Measurements from ENCODE around the gene ANKDD1A. TPM values are rescaled to one million over a fixed set of nuclear protein-coding genes. Genes with fewer than 3 reads are reported as not detected.

Gene ANKDD1A
- total RNA-seq, 1 experiment from 2014 or later: 6.1 TPM

DNA sequence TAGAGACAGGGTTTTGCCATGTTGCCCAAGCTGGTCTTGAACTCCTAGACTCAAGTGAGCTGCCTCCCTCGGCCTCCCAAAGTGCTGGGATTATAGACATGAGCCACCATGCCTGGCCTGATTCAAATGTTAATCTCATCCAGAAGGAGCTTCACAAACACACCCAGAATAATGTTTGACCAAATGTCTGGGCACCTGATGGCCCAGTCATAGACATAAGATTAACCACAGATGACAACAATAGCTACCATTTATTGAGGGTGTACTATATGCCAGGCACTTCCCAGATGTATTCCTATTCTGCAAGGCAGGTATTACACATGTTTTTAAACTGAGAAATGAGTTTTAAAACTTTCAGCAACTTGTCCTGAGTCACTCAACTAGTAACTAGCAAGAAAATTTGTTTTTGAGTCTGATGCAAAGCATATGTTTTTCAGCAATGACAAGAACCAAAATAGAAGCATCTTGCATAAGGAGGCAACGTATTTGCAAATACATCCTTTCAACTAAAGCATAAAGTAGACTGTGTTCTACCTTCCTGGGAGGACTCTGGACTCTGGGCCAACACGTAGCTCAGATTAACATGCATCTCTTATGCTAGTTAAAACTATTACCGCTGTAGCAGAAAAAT lies 86.2 kb downstream of the ANKDD1A start:
- no peak overlapping the region for H3K4me3 Mint-ChIP-seq
- H3K9me3 Mint-ChIP-seq: no peaks in the 10 kb centered on the region
- no peak overlapping the region for H3K27ac Mint-ChIP-seq
- H3K36me3 Mint-ChIP-seq: peaks cover 3% of the 10 kb centered on the region
- TF ChIP-seq ZNF317 (CRISPR knock-in tag; IDR thresholded peaks at IDR 0.05; ENCODE audit: borderline replicate concordance, low read depth): no peak
- no peak for TF ChIP-seq MYBL2 (CRISPR knock-in tag; IDR thresholded peaks at IDR 0.05)
- TF ChIP-seq GRHL2 (CRISPR knock-in tag; IDR thresholded peaks at IDR 0.05; ENCODE audit: insufficient replicate concordance, severe bottlenecking): no peak
- no peak for TF ChIP-seq STAT6 (CRISPR knock-in tag; conservative IDR thresholded peaks at IDR 0.05; ENCODE audit: low read depth)
- no peak for TF ChIP-seq EMX1 (CRISPR knock-in tag; IDR thresholded peaks at IDR 0.05)
- TF ChIP-seq CTCF (IDR thresholded peaks at IDR 0.05): no peak
- no peak for TF ChIP-seq SMAD4 (CRISPR knock-in tag; IDR thresholded peaks at IDR 0.05)
- TF ChIP-seq, protein P1, sequence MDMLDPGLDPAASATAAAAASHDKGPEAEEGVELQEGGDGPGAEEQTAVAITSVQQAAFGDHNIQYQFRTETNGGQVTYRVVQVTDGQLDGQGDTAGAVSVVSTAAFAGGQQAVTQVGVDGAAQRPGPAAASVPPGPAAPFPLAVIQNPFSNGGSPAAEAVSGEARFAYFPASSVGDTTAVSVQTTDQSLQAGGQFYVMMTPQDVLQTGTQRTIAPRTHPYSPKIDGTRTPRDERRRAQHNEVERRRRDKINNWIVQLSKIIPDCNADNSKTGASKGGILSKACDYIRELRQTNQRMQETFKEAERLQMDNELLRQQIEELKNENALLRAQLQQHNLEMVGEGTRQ (CRISPR knock-in tag; IDR thresholded peaks at IDR 0.05): no peak
- no peak for TF ChIP-seq PRDM15 (CRISPR knock-in tag; IDR thresholded peaks at IDR 0.05)
- TF ChIP-seq, protein P2, sequence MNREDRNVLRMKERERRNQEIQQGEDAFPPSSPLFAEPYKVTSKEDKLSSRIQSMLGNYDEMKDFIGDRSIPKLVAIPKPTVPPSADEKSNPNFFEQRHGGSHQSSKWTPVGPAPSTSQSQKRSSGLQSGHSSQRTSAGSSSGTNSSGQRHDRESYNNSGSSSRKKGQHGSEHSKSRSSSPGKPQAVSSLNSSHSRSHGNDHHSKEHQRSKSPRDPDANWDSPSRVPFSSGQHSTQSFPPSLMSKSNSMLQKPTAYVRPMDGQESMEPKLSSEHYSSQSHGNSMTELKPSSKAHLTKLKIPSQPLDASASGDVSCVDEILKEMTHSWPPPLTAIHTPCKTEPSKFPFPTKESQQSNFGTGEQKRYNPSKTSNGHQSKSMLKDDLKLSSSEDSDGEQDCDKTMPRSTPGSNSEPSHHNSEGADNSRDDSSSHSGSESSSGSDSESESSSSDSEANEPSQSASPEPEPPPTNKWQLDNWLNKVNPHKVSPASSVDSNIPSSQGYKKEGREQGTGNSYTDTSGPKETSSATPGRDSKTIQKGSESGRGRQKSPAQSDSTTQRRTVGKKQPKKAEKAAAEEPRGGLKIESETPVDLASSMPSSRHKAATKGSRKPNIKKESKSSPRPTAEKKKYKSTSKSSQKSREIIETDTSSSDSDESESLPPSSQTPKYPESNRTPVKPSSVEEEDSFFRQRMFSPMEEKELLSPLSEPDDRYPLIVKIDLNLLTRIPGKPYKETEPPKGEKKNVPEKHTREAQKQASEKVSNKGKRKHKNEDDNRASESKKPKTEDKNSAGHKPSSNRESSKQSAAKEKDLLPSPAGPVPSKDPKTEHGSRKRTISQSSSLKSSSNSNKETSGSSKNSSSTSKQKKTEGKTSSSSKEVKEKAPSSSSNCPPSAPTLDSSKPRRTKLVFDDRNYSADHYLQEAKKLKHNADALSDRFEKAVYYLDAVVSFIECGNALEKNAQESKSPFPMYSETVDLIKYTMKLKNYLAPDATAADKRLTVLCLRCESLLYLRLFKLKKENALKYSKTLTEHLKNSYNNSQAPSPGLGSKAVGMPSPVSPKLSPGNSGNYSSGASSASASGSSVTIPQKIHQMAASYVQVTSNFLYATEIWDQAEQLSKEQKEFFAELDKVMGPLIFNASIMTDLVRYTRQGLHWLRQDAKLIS (CRISPR knock-in tag; IDR thresholded peaks at IDR 0.05; ENCODE audit: borderline replicate concordance): no peak
- no peak for TF ChIP-seq FOXP4 (CRISPR knock-in tag; IDR thresholded peaks at IDR 0.05)
- no peak for TF ChIP-seq IRF2 (CRISPR knock-in tag; IDR thresholded peaks at IDR 0.05; ENCODE audit: borderline replicate concordance, low read depth)
- no peak for TF ChIP-seq NFYB (CRISPR knock-in tag; conservative IDR thresholded peaks at IDR 0.05; ENCODE audit: low read depth)
- ChIA-PET POLR2A (no interaction called here), CTCF (interaction anchor here (0.7 to 1.2 kb wide), 2 partner anchors 19 to 214 kb away, joined by 3 to 4 read pairs; partner anchors contain the start of gene CILP)
- DNase-seq (ENCODE audit: low spot score): no peak
- no peaks in the 10 kb centered on the region for H3K27me3 Mint-ChIP-seq (ENCODE audit: low read depth)
- no peaks in the 10 kb centered on the region for H3K4me1 Mint-ChIP-seq
- no peak for ATAC-seq

All from WTC11 (cell line).